CD4-positive, alpha-beta T cell treated with Interleukin-17A for 4 hours (primary cell): Measurements from ENCODE around the gene CTBP1.

ENCODE experiments used
- DNase-seq: peaks from one replicate; pipeline ENCODE4 v3.0.0-alpha.2; 2020; ENCODE audit warnings: mixed read lengths

The CTBP1 gene

GRCh38 chr4:1249731-1250526 lies 999 bp upstream of the CTBP1 start:
- DNase-seq, result peak; percentile 26

DNA sequence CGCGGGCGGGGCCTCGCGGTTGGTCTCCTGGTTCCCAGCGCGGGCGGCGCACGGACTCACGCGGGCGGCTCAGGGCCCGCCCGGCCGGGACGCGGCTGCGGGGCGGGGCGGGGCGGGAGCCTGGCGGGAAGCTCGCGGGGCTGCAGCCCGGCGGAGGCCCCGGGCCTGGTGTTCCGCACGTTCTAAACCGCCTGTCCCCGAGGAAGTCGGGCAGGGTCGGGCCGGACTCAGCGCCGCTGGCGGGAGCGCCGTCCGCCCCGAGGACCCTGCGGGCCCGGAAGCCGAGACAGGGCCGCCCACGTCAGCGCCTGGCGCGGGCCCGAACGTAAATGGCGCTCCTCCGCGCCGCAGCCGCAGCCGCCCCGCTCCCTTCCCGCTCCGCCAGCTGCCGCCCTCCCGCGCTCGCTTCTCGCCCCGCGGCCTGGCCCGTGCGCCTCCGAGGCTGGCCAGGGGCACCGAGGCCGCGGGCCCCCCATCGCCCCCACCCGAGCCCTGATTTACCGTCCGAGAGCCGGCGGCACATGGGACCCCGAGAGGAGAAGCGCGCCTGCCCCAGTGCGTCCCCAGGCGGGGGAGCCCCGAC lies 309 bp upstream of the CTBP1 start:
- peak; percentile 89 for DNase-seq

DNA sequence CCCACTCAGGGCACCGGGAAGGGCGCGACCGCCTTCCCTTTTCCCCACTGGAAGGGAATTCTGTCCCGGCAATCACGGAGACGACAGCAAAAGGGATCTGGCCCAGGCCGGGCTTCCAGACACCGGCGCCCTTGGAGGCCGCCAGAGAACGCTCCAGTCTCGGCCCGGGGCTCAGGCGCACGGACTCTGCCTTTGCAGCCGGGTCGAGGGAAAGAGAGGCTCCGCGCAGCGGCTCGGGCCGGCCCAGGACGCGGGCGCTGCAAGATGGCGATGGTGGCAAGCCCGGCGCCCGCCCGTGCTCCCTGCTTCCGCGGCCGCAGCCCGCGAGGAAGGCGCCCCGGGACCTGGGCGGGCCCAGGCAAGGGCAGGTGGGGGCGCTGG lies 1.1 kb downstream of the CTBP1 start:
- DNase-seq, result no peak

DNA sequence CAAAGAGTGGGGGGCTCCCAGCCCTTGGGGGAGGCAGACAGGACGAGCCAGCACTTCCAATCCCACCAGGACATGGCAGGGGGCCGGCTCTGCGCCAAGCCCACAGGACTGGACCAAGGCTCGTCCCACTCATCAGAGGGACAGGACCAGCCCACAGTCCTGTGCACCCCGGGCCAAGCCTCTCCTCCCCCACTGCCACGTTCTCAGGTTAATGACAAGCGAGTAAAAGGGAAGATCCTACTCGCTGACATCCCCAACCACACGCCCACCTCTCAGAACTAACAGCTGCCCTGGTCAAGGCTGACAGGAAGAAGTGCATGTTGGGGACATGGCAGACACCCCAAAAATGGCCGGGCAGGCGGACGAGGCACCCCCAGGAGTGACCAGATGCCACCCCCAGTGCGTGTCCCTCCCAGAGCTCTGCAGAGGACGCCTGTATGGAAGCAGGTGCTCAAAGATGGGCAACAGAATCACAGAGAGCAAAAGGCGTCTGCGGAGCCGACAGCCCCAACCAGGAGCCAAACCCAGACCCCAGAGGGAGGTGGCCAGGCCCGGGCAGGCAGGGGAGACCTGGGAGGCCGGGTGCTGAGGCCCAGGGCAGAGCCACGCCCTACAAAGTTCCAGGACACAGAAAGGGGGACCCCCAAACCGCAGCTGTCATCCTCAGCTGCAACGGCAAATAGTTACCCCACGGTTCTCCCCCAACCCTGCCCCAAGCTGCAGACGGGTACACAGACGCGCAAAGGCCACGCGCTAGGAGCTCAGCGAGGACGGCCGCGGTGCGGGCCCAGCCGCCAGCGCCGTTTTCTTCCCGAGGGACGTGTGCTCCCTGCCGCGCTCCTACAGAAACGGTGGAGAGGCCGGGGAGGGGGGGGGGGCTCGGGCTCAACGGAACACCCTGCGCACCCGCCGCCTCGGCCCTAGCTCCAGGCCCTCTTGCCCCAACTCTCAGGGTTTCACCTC lies 1.7 kb downstream of the CTBP1 start:
- DNase-seq, result peak; percentile 16

- peak; percentile 4 for DNase-seq
These were observed 2.6 kb downstream of the CTBP1 start for GRCh38 chr4:1246111-1246881.

GRCh38 chr4:1245481-1246051 lies 3.4 kb downstream of the CTBP1 start:
- DNase-seq, result peak; percentile 2

DNA sequence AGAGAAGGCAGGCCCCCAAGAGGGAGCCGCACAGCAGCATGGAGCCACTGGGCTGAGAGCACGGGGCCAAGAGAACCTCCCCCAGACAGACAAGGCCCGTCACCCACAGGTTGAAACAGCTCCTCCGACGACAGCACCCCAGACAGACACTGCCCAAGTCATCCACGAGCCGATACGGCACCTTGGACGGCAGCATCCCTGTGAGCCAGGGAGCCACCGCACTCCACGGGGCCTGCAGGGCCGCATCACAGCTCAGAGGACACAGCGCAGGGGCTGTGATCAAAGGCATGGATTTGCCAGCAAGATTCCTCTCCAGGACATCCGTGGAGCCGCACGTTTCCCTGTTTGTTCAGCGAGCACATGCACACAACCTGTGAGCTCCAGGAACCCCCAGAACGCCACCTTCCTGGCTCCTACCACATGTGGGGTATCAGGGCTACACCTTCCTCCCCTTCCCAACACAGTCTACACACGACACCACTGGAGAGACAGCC lies 3.9 kb downstream of the CTBP1 start:
- DNase-seq, result peak; percentile 2

GRCh38 chr4:1244081-1244977 lies 4.6 kb downstream of the CTBP1 start:
- DNase-seq, result peak; percentile 2

GRCh38 chr4:1243451-1244080 lies 5.4 kb downstream of the CTBP1 start:
- peak; percentile 17 for DNase-seq

DNA sequence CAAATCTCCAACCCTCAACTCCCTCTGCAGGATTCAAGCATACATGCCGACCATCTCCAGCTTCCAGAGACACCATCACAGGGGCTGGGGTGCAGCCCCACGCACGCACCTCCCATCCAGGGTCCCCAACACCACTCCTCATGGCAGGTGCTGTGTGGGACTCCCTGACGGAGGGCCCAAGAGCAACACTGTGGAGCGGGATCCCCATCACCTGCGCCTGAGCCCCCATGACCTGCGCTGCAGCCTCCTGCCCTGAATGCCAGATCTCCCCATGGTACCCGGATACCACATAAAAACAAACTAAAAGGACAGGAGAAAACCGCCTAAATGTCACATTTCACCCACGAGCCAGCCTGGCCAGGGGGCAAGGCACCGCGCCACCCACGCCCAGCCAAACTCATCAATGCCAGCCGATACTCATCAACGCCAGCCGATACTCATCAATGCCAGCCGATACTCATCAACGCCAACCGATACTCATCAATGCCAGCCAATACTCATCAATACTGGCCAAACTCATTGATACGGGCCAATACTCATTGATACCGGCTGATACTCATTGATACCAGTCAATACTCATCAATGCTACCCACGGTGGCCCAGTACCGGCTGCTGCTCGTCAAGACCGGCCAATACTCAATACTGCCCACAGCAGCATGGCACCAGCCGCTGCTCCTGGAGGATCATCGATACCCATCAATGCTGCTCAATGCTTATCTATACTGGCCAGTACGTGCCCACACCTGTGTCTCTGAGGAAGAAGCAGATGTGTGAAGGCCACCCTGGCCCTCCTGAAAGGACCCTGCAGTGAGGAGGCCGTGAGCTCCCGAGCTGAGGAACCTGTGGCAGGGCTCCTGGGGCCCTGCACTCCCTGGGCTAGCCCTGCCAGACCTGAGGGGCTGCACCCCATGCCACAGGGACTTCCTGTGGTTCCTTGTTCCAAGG lies 6.2 kb downstream of the CTBP1 start:
- peak; percentile 2 for DNase-seq

- peak; percentile 1 for DNase-seq
These were observed 6.9 kb downstream of the CTBP1 start for GRCh38 chr4:1241936-1242505.

- DNase-seq, result no peak
These were observed 7.4 kb downstream of the CTBP1 start for GRCh38 chr4:1241466-1241935.

- no peak for DNase-seq
These were observed 8.0 kb downstream of the CTBP1 start for GRCh38 chr4:1240721-1241465.

DNA sequence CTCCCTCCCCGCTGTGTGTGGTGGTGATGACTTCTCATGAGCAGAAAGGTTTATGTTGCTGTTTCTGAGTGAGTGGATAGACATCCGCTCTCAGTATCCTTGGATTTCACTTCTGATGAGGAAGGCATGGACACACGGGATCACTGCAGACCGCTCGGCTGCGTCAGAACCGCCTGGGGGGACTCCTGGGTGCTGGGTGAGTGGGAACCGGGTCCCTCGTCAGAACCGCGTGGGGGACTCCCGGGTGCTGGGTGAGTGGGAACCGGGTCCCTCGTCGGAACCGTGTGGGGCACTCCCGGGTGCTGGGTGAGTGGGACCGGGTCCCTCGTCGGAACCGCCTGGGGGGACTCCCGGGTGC lies 9.0 kb downstream of the CTBP1 start:
- no peak for DNase-seq

GRCh38 chr4:1239141-1239949 lies 9.6 kb downstream of the CTBP1 start:
- DNase-seq, result no peak

- no peak for DNase-seq
These were observed 10.3 kb downstream of the CTBP1 start for GRCh38 chr4:1238676-1239000.

DNA sequence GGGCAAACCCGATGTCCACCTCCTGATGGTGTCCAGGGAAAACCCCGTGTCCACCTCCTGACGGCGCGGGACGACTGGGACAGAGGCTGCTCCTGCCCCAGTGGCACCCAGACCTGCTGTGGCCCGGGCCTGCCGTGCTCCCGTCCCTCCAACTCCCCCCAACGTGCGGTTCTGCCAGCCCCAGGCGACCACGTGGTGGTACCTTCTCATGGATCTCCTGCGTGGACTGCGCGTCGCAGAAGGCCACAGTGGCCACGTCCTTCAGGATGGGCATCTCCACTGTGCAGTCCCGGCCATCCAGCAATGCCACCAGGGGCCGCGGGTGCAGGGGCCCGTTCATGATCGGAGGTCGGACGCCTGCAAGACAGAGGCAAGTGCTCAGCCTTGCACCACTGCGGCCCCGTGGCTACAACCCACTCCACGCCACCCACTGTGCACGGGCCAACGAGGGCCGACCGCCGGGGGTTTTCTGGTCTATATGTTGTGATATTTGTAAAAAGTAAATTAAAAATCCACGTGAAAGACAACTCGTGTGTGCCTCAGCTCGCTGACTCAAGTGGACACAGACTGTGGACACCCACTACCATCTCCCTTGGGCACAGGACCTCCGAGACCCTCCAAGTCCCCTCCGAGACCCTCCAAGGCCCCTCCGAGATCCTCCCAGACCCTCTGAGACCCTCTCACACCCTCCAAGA lies 10.8 kb downstream of the CTBP1 start:
- no peak for DNase-seq
